SU-DHL-6 (cell line): Measurements from ENCODE around the gene SYT9.
"Not testable (repeated sequence)": the region's sequence is repeated elsewhere in the genome, so short reads cannot be mapped to it uniquely, and the experiment has no call there.

Experiments
- H2AFZ ChIP-seq: fragments of 200-600 bp; sonication (generic); 2 replicates; pipeline ENCODE4 v1.6.1; 2014; ENCODE audit warnings: low read depth, mild to moderate bottlenecking, moderate library complexity, mixed read lengths, antibody characterized with exemption, low read length; ENCODE audit not compliant: severe bottlenecking
- H3F3A ChIP-seq: fragments of 200-600 bp; shearing (Covaris generic); 2 replicates; pipeline ENCODE4 v1.6.0; 2016; ENCODE audit warnings: antibody characterized with exemption, mild to moderate bottlenecking; ENCODE audit not compliant: insufficient read depth
- H3K27ac ChIP-seq: fragments of 200-600 bp; sonication (generic); 2 replicates; pipeline ENCODE4 v1.5.1; 2016; ENCODE audit warnings: low read depth, mild to moderate bottlenecking, low read length, moderate library complexity, mixed read lengths
- H3K27me3 ChIP-seq: fragments of 200-600 bp; sonication (generic), shearing (Covaris generic); 2 replicates; pipeline ENCODE4 v1.6.0; 2014; ENCODE audit warnings: mild to moderate bottlenecking, low read length
- H3K36me3 ChIP-seq: fragments of 200-600 bp; sonication (generic); 2 replicates; pipeline ENCODE4 v1.6.1; 2014; ENCODE audit warnings: mild to moderate bottlenecking, low read length, mixed read lengths
- H3K4me2 ChIP-seq: fragments of 300-600, 200-600 bp; shearing (Covaris generic), sonication (generic); 2 replicates; pipeline ENCODE4 v1.6.0; 2014; ENCODE audit warnings: low read length, low read depth, mild to moderate bottlenecking; ENCODE audit not compliant: poor library complexity, severe bottlenecking
- H3K4me3 ChIP-seq: fragments of 200-600 bp; sonication (generic); 2 replicates; pipeline ENCODE4 v1.5.1; 2014; ENCODE audit warnings: antibody characterized with exemption, low read length, mild to moderate bottlenecking, mixed read lengths; ENCODE audit not compliant: insufficient read depth, poor library complexity, severe bottlenecking
- H3K79me2 ChIP-seq: fragments of 200-600 bp; sonication (generic); 2 replicates; pipeline ENCODE4 v1.6.1; 2014; ENCODE audit warnings: mild to moderate bottlenecking, low read length, moderate library complexity; ENCODE audit not compliant: insufficient read depth
- H3K9ac ChIP-seq: fragments of 200-600 bp; sonication (generic); 2 replicates; pipeline ENCODE4 v1.7.0; 2014; ENCODE audit warnings: mild to moderate bottlenecking, low read length
- H3K9me2 ChIP-seq: fragments of 200-600 bp; sonication (generic); replicated peaks from 2 replicates; pipeline ENCODE4 v1.6.1; 2014; ENCODE audit warnings: low read length; ENCODE audit not compliant: insufficient read depth
- H3K9me3 ChIP-seq: fragments of 200-600 bp; sonication (generic); 2 replicates; pipeline ENCODE4 v1.6.1; 2014; ENCODE audit warnings: low read length, mixed read lengths; ENCODE audit not compliant: insufficient read depth
- H4K20me1 ChIP-seq: fragments of 200-600 bp; sonication (generic); 2 replicates; pipeline ENCODE4 v1.6.1; 2014; ENCODE audit warnings: low read depth, mild to moderate bottlenecking, antibody characterized with exemption, low read length, moderate library complexity, mixed read lengths
- CTCF ChIP-seq: fragments of 200-600 bp; sonication (generic); IDR thresholded peaks from one replicate; pipeline ENCODE4 v1.5.1; 2017; ENCODE audit warnings: antibody characterized with exemption, mild to moderate bottlenecking, low read length, moderate library complexity; ENCODE audit not compliant: insufficient read depth, poor library complexity, severe bottlenecking
- EZH2phosphoT487 ChIP-seq: fragments of 200-600 bp; sonication (generic), shearing (Covaris generic); conservative IDR thresholded peaks from 2 replicates; pipeline ENCODE4 v1.6.1; 2018; ENCODE audit warnings: mild to moderate bottlenecking, antibody characterized with exemption, low read length, moderate library complexity, mixed read lengths

SYT9 gene

GRCh38 chr11:7515447-7515886, 263.8 kb downstream of the SYT9 start:
- H4K20me1 ChIP-seq, result no peaks in the 10 kb centered on the region
- no peak overlapping the region for H3K27ac ChIP-seq
- H3K9ac ChIP-seq, result no peak overlapping the region
- no peaks in the 10 kb centered on the region for H3K9me2 ChIP-seq
- H2AFZ ChIP-seq, result no peak overlapping the region
- TF ChIP-seq EZH2phosphoT487 (no peak), CTCF (no peak)
- no peaks in the 10 kb centered on the region for H3K79me2 ChIP-seq
- H3K4me3 ChIP-seq, result no peak overlapping the region
- H3K4me2 ChIP-seq, result peak overlapping the region; percentile 79
- H3K27me3 ChIP-seq, result no peaks in the 10 kb centered on the region
- no peaks in the 10 kb centered on the region for H3K36me3 ChIP-seq
- no peaks in the 10 kb centered on the region for H3K9me3 ChIP-seq
- H3F3A ChIP-seq, result peaks cover 11% of the 10 kb centered on the region

- no peaks in the 10 kb centered on the region for H3K79me2 ChIP-seq
- H3K4me2 ChIP-seq, result no peak overlapping the region
- H3K27ac ChIP-seq, result no peak overlapping the region
- H3F3A ChIP-seq, result peaks cover 11% of the 10 kb centered on the region
- H3K9ac ChIP-seq, result no peak overlapping the region
- H3K9me2 ChIP-seq, result no peaks in the 10 kb centered on the region
- no peaks in the 10 kb centered on the region for H4K20me1 ChIP-seq
- H3K36me3 ChIP-seq, result no peaks in the 10 kb centered on the region
- no peaks in the 10 kb centered on the region for H3K9me3 ChIP-seq
- H2AFZ ChIP-seq, result no peak overlapping the region
- no peaks in the 10 kb centered on the region for H3K27me3 ChIP-seq
- no peak overlapping the region for H3K4me3 ChIP-seq
- no peak for TF ChIP-seq EZH2phosphoT487
- no peak for TF ChIP-seq CTCF
Measured at GRCh38 chr11:7516475-7516874, 264.8 kb downstream of the SYT9 start.

GRCh38 chr11:7517743-7518142, 266.0 kb downstream of the SYT9 start:
- H3K79me2 ChIP-seq, H3K4me2 ChIP-seq, H3K4me3 ChIP-seq, H4K20me1 ChIP-seq, H3K9ac ChIP-seq, H3K9me3 ChIP-seq, H3K27me3 ChIP-seq, H3K9me2 ChIP-seq, H3K36me3 ChIP-seq, H3F3A ChIP-seq, H2AFZ ChIP-seq, H3K27ac ChIP-seq: not testable (repeated sequence)
